ENCODE results near the gene STIM2.

STIM2 gene

GRCh38 chr4:26860922-26861433, 337 bp downstream of the STIM2 start:
- Histone ChIP-seq H3K4me2 (ENCODE audit: low read length) (peak overlapping the region; percentile 85), H2AFZ (ENCODE audit: low read length) (no peak overlapping the region), H3K9me2 (ENCODE audit: low read depth, low read length) (no peaks in the 10 kb centered on the region), H3K79me2 (ENCODE audit: insufficient read depth, low read length) (peaks cover 47% of the 10 kb centered on the region), H3K36me3 (ENCODE audit: insufficient read depth, low read length) (no peaks in the 10 kb centered on the region), H3K27me3 (ENCODE audit: insufficient read depth, low read length) (no peaks in the 10 kb centered on the region), H3F3A (ENCODE audit: insufficient read depth, low read length) (no peaks in the 10 kb centered on the region), H3K9ac (ENCODE audit: low read length) (peak overlapping the region; percentile 79), H4K20me1 (ENCODE audit: insufficient read depth, low read length) (no peaks in the 10 kb centered on the region), H3K27ac (ENCODE audit: low read depth, low read length, poor library complexity, severe bottlenecking) (peak overlapping the region; percentile 80), H3K9me3 (ENCODE audit: low read length) (no peaks in the 10 kb centered on the region), H3K4me1 (ENCODE audit: insufficient read depth, low read length, severe bottlenecking) (peaks cover 43% of the 10 kb centered on the region), H3K4me3 (ENCODE audit: low read depth, low read length, poor library complexity, severe bottlenecking) (peak overlapping the region; percentile 93)
- TF ChIP-seq CTCF (IDR thresholded peaks at IDR 0.05; ENCODE audit: low read length) = no peak
- no peak for TF ChIP-seq EZH2 (IDR thresholded peaks at IDR 0.05; ENCODE audit: borderline replicate concordance, low read length)

GRCh38 chr4:26861434-26862186, 969 bp downstream of the STIM2 start:
- peak overlapping the region; percentile 79 for H3K9ac ChIP-seq (ENCODE audit: low read length)
- H3K4me1 ChIP-seq (ENCODE audit: insufficient read depth, low read length, severe bottlenecking) = peaks cover 46% of the 10 kb centered on the region
- no peaks in the 10 kb centered on the region for H3F3A ChIP-seq (ENCODE audit: insufficient read depth, low read length)
- no peaks in the 10 kb centered on the region for H3K36me3 ChIP-seq (ENCODE audit: insufficient read depth, low read length)
- no peaks in the 10 kb centered on the region for H4K20me1 ChIP-seq (ENCODE audit: insufficient read depth, low read length)
- peak overlapping the region; percentile 80 for H3K27ac ChIP-seq (ENCODE audit: low read depth, low read length, poor library complexity, severe bottlenecking)
- peaks cover 53% of the 10 kb centered on the region for H3K79me2 ChIP-seq (ENCODE audit: insufficient read depth, low read length)
- no peaks in the 10 kb centered on the region for H3K27me3 ChIP-seq (ENCODE audit: insufficient read depth, low read length)
- H3K9me3 ChIP-seq (ENCODE audit: low read length) = no peaks in the 10 kb centered on the region
- no peaks in the 10 kb centered on the region for H3K9me2 ChIP-seq (ENCODE audit: low read depth, low read length)
- H3K4me3 ChIP-seq (ENCODE audit: low read depth, low read length, poor library complexity, severe bottlenecking) = peak overlapping the region; percentile 93
- no peak overlapping the region for H2AFZ ChIP-seq (ENCODE audit: low read length)
- no peak for TF ChIP-seq EZH2 (IDR thresholded peaks at IDR 0.05; ENCODE audit: borderline replicate concordance, low read length)
- no peak for TF ChIP-seq CTCF (IDR thresholded peaks at IDR 0.05; ENCODE audit: low read length)
- peak overlapping the region; percentile 85 for H3K4me2 ChIP-seq (ENCODE audit: low read length)

- peak overlapping the region; percentile 85 for H3K4me2 ChIP-seq (ENCODE audit: low read length)
- H3K4me1 ChIP-seq (ENCODE audit: insufficient read depth, low read length, severe bottlenecking) = peaks cover 48% of the 10 kb centered on the region
- H3K9me3 ChIP-seq (ENCODE audit: low read length) = no peaks in the 10 kb centered on the region
- H3K9ac ChIP-seq (ENCODE audit: low read length) = peak overlapping the region; percentile 79
- H2AFZ ChIP-seq (ENCODE audit: low read length) = no peak overlapping the region
- peak overlapping the region; percentile 93 for H3K4me3 ChIP-seq (ENCODE audit: low read depth, low read length, poor library complexity, severe bottlenecking)
- no peak for TF ChIP-seq CTCF (IDR thresholded peaks at IDR 0.05; ENCODE audit: low read length)
- H4K20me1 ChIP-seq (ENCODE audit: insufficient read depth, low read length) = no peaks in the 10 kb centered on the region
- peak overlapping the region; percentile 80 for H3K27ac ChIP-seq (ENCODE audit: low read depth, low read length, poor library complexity, severe bottlenecking)
- H3K9me2 ChIP-seq (ENCODE audit: low read depth, low read length) = no peaks in the 10 kb centered on the region
- no peaks in the 10 kb centered on the region for H3K27me3 ChIP-seq (ENCODE audit: insufficient read depth, low read length)
- peaks cover 61% of the 10 kb centered on the region for H3K79me2 ChIP-seq (ENCODE audit: insufficient read depth, low read length)
- H3K36me3 ChIP-seq (ENCODE audit: insufficient read depth, low read length) = no peaks in the 10 kb centered on the region
- no peaks in the 10 kb centered on the region for H3F3A ChIP-seq (ENCODE audit: insufficient read depth, low read length)
Observed at GRCh38 chr4:26862381-26862915, 1.8 kb downstream of the STIM2 start.

Data from OCI-LY1 (cell line).